HepG2 (cell line): Measurements from ENCODE around the gene VPS18. TPM values are rescaled to one million over a fixed set of nuclear protein-coding genes. Genes with fewer than 3 reads are reported as not detected.

ENCODE experiments used
- BORCS8-MEF2B ChIP-seq: sonication (generic); formaldehyde crosslinking; IDR thresholded peaks from 2 replicates; pipeline ENCODE4 v1.8.0; 2022; ENCODE audit warnings: mild to moderate bottlenecking, missing genetic modification reagents
- LBX2 ChIP-seq: sonication (generic); formaldehyde crosslinking; IDR thresholded peaks from 2 replicates; pipeline ENCODE4 v1.5.0; 2020; ENCODE audit warnings: missing genetic modification reagents, mild to moderate bottlenecking, borderline replicate concordance
- PAXIP1 ChIP-seq: sonication (generic); formaldehyde crosslinking; conservative IDR thresholded peaks from 2 replicates; pipeline ENCODE4 v1.4.0; 2020; ENCODE audit warnings: mild to moderate bottlenecking, missing genetic modification reagents, moderate library complexity
- PBX2 ChIP-seq: IDR thresholded peaks from 2 replicates; pipeline ENCODE4 v1.6.1; 2016; ENCODE audit warnings: control low read depth
- PLRG1 ChIP-seq: fragments of 450-650 bp; conservative IDR thresholded peaks from 2 replicates; pipeline ENCODE4 v1.6.1; 2016
- SP2 ChIP-seq: sonication (generic); formaldehyde crosslinking; IDR thresholded peaks from 2 replicates; pipeline ENCODE4 v1.5.1; 2020; ENCODE audit warnings: mild to moderate bottlenecking, missing genetic modification reagents
- ZFY ChIP-seq: sonication (generic); formaldehyde crosslinking; IDR thresholded peaks from 2 replicates; pipeline ENCODE4 v1.4.0; 2020; ENCODE audit warnings: missing genetic modification reagents
- ZNF563 ChIP-seq: sonication (generic); formaldehyde crosslinking; IDR thresholded peaks from 2 replicates; pipeline ENCODE4 v1.8.0; 2022; ENCODE audit warnings: mild to moderate bottlenecking, moderate library complexity, missing genetic modification reagents
- ZNF652 ChIP-seq: IDR thresholded peaks from 2 replicates; pipeline ENCODE4 v1.6.1; 2016; ENCODE audit warnings: low read depth, borderline replicate concordance
- polyA plus RNA-seq, 8 experiments: library from polyadenylated mRNA; depleted of rRNA in 3 of 8; stranded (reverse) in 7 of 8; unstranded in 1 of 8; fragments of >200 nt; fragmentation: Illumina TruSeq in 4 of 8; extraction: Trizol in 4 of 8; gene quantifications; 2 replicates each; pipeline versions ENCODE4 v1.2.1 to v1.2.3, GENCODE V29; 2011 to 2016; ENCODE audit warnings: low read depth in 4 of 8, missing spikeins in 1 of 8, mixed read lengths in 1 of 8; ENCODE audit not compliant: insufficient read depth in 1 of 8
- total RNA-seq, 5 experiments: library from RNA; depleted of rRNA; stranded (reverse); fragments of >200 nt; fragmentation: Illumina TruSeq; extraction: Trizol; gene quantifications; 2 replicates each; pipeline ENCODE4 v1.2.3, GENCODE V29; 2016; ENCODE audit warnings: low read depth in 1 of 5
- TF ChIP-seq, protein P1 (sequence below): sonication (generic); formaldehyde crosslinking; IDR thresholded peaks from 2 replicates; pipeline ENCODE4 v1.5.0; 2020; ENCODE audit warnings: missing genetic modification reagents
- TF ChIP-seq, protein P2 (sequence below): sonication (generic); formaldehyde crosslinking; IDR thresholded peaks from 2 replicates; pipeline ENCODE4 v1.4.0; 2020; ENCODE audit warnings: missing genetic modification reagents
- TF ChIP-seq, protein P3 (sequence below): sonication (generic); formaldehyde crosslinking; IDR thresholded peaks from 2 replicates; pipeline ENCODE4 v1.5.0; 2020; ENCODE audit warnings: mild to moderate bottlenecking, missing genetic modification reagents, moderate library complexity

The VPS18 gene
- total and polyA plus RNA-seq, 2 of the 13 experiments (the other 11 are each of a cell fraction or from before 2014, with no cell fraction given): 5.8 to 17.0 TPM

- TF ChIP-seq PAXIP1: peak; percentile 84
- TF ChIP-seq, protein P1, sequence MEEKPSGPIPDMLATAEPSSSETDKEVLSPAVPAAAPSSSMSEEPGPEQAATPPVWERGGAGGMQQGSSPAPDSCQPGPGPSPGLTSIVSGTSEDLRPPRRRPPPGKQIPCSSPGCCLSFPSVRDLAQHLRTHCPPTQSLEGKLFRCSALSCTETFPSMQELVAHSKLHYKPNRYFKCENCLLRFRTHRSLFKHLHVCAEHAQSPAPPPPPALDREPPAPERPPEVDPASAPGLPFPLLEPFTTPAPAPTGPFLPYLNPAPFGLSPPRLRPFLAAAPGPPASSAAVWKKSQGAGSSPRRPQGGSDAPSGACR: no peak
- TF ChIP-seq, protein P2, sequence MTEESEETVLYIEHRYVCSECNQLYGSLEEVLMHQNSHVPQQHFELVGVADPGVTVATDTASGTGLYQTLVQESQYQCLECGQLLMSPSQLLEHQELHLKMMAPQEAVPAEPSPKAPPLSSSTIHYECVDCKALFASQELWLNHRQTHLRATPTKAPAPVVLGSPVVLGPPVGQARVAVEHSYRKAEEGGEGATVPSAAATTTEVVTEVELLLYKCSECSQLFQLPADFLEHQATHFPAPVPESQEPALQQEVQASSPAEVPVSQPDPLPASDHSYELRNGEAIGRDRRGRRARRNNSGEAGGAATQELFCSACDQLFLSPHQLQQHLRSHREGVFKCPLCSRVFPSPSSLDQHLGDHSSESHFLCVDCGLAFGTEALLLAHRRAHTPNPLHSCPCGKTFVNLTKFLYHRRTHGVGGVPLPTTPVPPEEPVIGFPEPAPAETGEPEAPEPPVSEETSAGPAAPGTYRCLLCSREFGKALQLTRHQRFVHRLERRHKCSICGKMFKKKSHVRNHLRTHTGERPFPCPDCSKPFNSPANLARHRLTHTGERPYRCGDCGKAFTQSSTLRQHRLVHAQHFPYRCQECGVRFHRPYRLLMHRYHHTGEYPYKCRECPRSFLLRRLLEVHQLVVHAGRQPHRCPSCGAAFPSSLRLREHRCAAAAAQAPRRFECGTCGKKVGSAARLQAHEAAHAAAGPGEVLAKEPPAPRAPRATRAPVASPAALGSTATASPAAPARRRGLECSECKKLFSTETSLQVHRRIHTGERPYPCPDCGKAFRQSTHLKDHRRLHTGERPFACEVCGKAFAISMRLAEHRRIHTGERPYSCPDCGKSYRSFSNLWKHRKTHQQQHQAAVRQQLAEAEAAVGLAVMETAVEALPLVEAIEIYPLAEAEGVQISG (CRISPR knock-in tag): peak; percentile 41; the same call in 1 of the 2 replicates
- TF ChIP-seq LBX2 (CRISPR knock-in tag): 0 out of 2 replicates have a peak, but pooled peaks have one; percentile 57
- TF ChIP-seq ZNF563: 0 out of 2 replicates have a peak, but pooled peaks have one; percentile 19
- TF ChIP-seq BORCS8-MEF2B (CRISPR knock-in tag): 0 out of 2 replicates have a peak, but pooled peaks have one; percentile 42
- TF ChIP-seq ZNF652 (CRISPR knock-in tag): peak; percentile 36; the same call in 1 of the 2 replicates
- TF ChIP-seq PBX2 (CRISPR knock-in tag): peak; percentile 53; the same call in 1 of the 2 replicates
- no peak for TF ChIP-seq PLRG1
- TF ChIP-seq SP2 (CRISPR knock-in tag): 0 out of 2 replicates have a peak, but pooled peaks have one; percentile 37
- TF ChIP-seq ZFY (CRISPR knock-in tag): peak; percentile 43; the same call in 1 of the 2 replicates
- TF ChIP-seq, protein P3, sequence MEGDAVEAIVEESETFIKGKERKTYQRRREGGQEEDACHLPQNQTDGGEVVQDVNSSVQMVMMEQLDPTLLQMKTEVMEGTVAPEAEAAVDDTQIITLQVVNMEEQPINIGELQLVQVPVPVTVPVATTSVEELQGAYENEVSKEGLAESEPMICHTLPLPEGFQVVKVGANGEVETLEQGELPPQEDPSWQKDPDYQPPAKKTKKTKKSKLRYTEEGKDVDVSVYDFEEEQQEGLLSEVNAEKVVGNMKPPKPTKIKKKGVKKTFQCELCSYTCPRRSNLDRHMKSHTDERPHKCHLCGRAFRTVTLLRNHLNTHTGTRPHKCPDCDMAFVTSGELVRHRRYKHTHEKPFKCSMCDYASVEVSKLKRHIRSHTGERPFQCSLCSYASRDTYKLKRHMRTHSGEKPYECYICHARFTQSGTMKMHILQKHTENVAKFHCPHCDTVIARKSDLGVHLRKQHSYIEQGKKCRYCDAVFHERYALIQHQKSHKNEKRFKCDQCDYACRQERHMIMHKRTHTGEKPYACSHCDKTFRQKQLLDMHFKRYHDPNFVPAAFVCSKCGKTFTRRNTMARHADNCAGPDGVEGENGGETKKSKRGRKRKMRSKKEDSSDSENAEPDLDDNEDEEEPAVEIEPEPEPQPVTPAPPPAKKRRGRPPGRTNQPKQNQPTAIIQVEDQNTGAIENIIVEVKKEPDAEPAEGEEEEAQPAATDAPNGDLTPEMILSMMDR (CRISPR knock-in tag): 0 out of 2 replicates have a peak, but pooled peaks have one; percentile 1
Measured at GRCh38 chr15:40936709-40937666, 42.7 kb downstream of the VPS18 start (continued).
